ENCODE measurements around the gene SCUBE3. TPM values are rescaled to one million over a fixed set of nuclear protein-coding genes. Genes with fewer than 3 reads are reported as not detected.

The SCUBE3 gene
- total and polyA plus RNA-seq, 4 experiments from 2014 or later = 0.03 to 0.08 TPM; not detected in 2

GRCh38 chr6:35237476-35237875 is 23.7 kb downstream of the SCUBE3 start:
- ChIA-PET CTCF (ENCODE audit: partially characterized antibody) (no interaction called here), POLR2A (ENCODE audit: partially characterized antibody) (no interaction called here)
- Histone ChIP-seq H3K27me3 (ENCODE audit: insufficient read depth, low read length) (no peaks in the 10 kb centered on the region), H3K27ac (ENCODE audit: low read depth, low read length) (no peak overlapping the region), H3K4me1 (ENCODE audit: insufficient read depth, low read length) (no peaks in the 10 kb centered on the region), H3K36me3 (ENCODE audit: insufficient read depth, low read length) (no peaks in the 10 kb centered on the region), H3K4me3 (ENCODE audit: low read length in 2 of 2) (no peak overlapping the region), H3K9me3 (ENCODE audit: control insufficient read depth in 1 of 2, low read length in 2 of 2) (no peaks in the 10 kb centered on the region)
- Mint-ChIP-seq H3K27me3 (no peaks in the 10 kb centered on the region), H3K9me3 (no peaks in the 10 kb centered on the region), H3K27ac (no peak overlapping the region), H3K36me3 (peaks cover 1 to 4% of the 10 kb centered on the region in 2 donors), H3K4me1 (peaks cover 3 to 4% (median 3%) of the 10 kb centered on the region in 4 donors), H3K4me3 (no peak overlapping the region)
- intact Hi-C loops (cut with micrococcal nuclease) = no loop called here
- DNase-seq = no peak

- no peaks in the 10 kb centered on the region for H3K36me3 ChIP-seq (ENCODE audit: insufficient read depth, low read length)
- peaks cover 3 to 4% (median 3%) of the 10 kb centered on the region in 4 donors for H3K4me1 Mint-ChIP-seq
- H3K4me3 Mint-ChIP-seq = no peak overlapping the region
- H3K4me1 ChIP-seq (ENCODE audit: insufficient read depth, low read length) = no peaks in the 10 kb centered on the region
- H3K4me3 ChIP-seq (ENCODE audit: low read length in 2 of 2) = no peak overlapping the region
- H3K27me3 ChIP-seq (ENCODE audit: insufficient read depth, low read length) = no peaks in the 10 kb centered on the region
- no peaks in the 10 kb centered on the region for H3K9me3 ChIP-seq (ENCODE audit: control insufficient read depth in 1 of 2, low read length in 2 of 2)
- no peak overlapping the region for H3K27ac Mint-ChIP-seq
- no peak for DNase-seq
- intact Hi-C loops (cut with micrococcal nuclease) = no loop called here
- H3K27me3 Mint-ChIP-seq = no peaks in the 10 kb centered on the region
- CTCF ChIA-PET (ENCODE audit: partially characterized antibody) = interaction anchor here (2.1 to 2.2 kb wide), 2 partner anchors 29 to 32 kb away, joined by 6 to 7 read pairs; no protein-coding TSS in a partner anchor
- H3K9me3 Mint-ChIP-seq = no peaks in the 10 kb centered on the region
- POLR2A ChIA-PET (ENCODE audit: partially characterized antibody) = no interaction called here
- H3K27ac ChIP-seq (ENCODE audit: low read depth, low read length) = no peak overlapping the region
- H3K36me3 Mint-ChIP-seq = peaks cover 1% of the 10 kb centered on the region in 2 donors
Observed at GRCh38 chr6:35238843-35239289, 25.1 kb downstream of the SCUBE3 start.

- no peak for DNase-seq
- intact Hi-C loops (cut with micrococcal nuclease) = no loop called here
- Histone ChIP-seq H3K27me3 (ENCODE audit: insufficient read depth, low read length) (no peaks in the 10 kb centered on the region), H3K4me1 (ENCODE audit: insufficient read depth, low read length) (no peaks in the 10 kb centered on the region), H3K9me3 (ENCODE audit: control insufficient read depth in 1 of 2, low read length in 2 of 2) (no peaks in the 10 kb centered on the region), H3K36me3 (ENCODE audit: insufficient read depth, low read length) (no peaks in the 10 kb centered on the region), H3K27ac (ENCODE audit: low read depth, low read length) (no peak overlapping the region), H3K4me3 (ENCODE audit: low read length in 2 of 2) (no peak overlapping the region)
- peaks cover 3 to 4% (median 3%) of the 10 kb centered on the region in 4 donors for H3K4me1 Mint-ChIP-seq
- CTCF ChIA-PET (ENCODE audit: partially characterized antibody) = interaction anchor here (0.6 to 3.2 kb wide), 11 partner anchors 9 to 1076 kb away, joined by 3 to 29 read pairs (median 7); partner anchors contain the start of gene ZNF76
- H3K4me3 Mint-ChIP-seq = no peak overlapping the region
- POLR2A ChIA-PET (ENCODE audit: partially characterized antibody) = no interaction called here
- H3K27me3 Mint-ChIP-seq = no peaks in the 10 kb centered on the region
- peaks cover 1 to 6% of the 10 kb centered on the region in 2 donors for H3K36me3 Mint-ChIP-seq
- H3K27ac Mint-ChIP-seq = peak overlapping the region in 1 of 7 donors; percentile 35
- H3K9me3 Mint-ChIP-seq = no peaks in the 10 kb centered on the region
Observed at GRCh38 chr6:35239581-35239980, 25.8 kb downstream of the SCUBE3 start.

- Histone ChIP-seq H3K36me3 (ENCODE audit: insufficient read depth, low read length) (no peaks in the 10 kb centered on the region), H3K4me1 (ENCODE audit: insufficient read depth, low read length) (no peaks in the 10 kb centered on the region), H3K9me3 (ENCODE audit: control insufficient read depth in 1 of 2, low read length in 2 of 2) (no peaks in the 10 kb centered on the region), H3K4me3 (ENCODE audit: low read length in 2 of 2) (no peak overlapping the region), H3K27ac (ENCODE audit: low read depth, low read length) (no peak overlapping the region), H3K27me3 (ENCODE audit: insufficient read depth, low read length) (no peaks in the 10 kb centered on the region)
- peak overlapping the region in 1 of 7 donors; percentile 60 for H3K27ac Mint-ChIP-seq
- peak; percentile 53 to 66 (median 62) for DNase-seq
- H3K9me3 Mint-ChIP-seq = no peaks in the 10 kb centered on the region
- ChIA-PET CTCF (ENCODE audit: partially characterized antibody) (interaction anchor here (0.6 to 3.2 kb wide), 30 partner anchors 8 to 1372 kb away, joined by 3 to 29 read pairs (median 4); partner anchors contain the start of gene ZNF76), POLR2A (ENCODE audit: partially characterized antibody) (interaction anchor here (1.4 kb wide), 1 partner anchor 18 kb away, joined by 5 read pairs; the partner anchor contains the start of gene ZNF76)
- peaks cover 5 to 19% of the 10 kb centered on the region in 2 donors for H3K36me3 Mint-ChIP-seq
- H3K4me1 Mint-ChIP-seq = peaks cover 3 to 6% (median 5%) of the 10 kb centered on the region in 4 donors
- H3K4me3 Mint-ChIP-seq = no peak overlapping the region
- H3K27me3 Mint-ChIP-seq = no peaks in the 10 kb centered on the region
- intact Hi-C loops (cut with micrococcal nuclease) = loop anchor here (1.0 kb wide), 3 partner anchors 95 to 781 kb away; no protein-coding TSS in a partner anchor
Observed at GRCh38 chr6:35240838-35241801, 27.4 kb downstream of the SCUBE3 start.

GRCh38 chr6:35242486-35242885 is 28.7 kb downstream of the SCUBE3 start:
- Mint-ChIP-seq H3K27me3 (no peaks in the 10 kb centered on the region), H3K9me3 (no peaks in the 10 kb centered on the region), H3K4me3 (no peak overlapping the region), H3K36me3 (peaks cover 7 to 19% of the 10 kb centered on the region in 2 donors), H3K4me1 (peaks cover 3 to 6% (median 5%) of the 10 kb centered on the region in 4 donors), H3K27ac (no peak overlapping the region)
- intact Hi-C loops (cut with micrococcal nuclease) = no loop called here
- Histone ChIP-seq H3K27ac (ENCODE audit: low read depth, low read length) (no peak overlapping the region), H3K9me3 (ENCODE audit: control insufficient read depth in 1 of 2, low read length in 2 of 2) (no peaks in the 10 kb centered on the region), H3K4me3 (ENCODE audit: low read length in 2 of 2) (no peak overlapping the region), H3K27me3 (ENCODE audit: insufficient read depth, low read length) (no peaks in the 10 kb centered on the region), H3K36me3 (ENCODE audit: insufficient read depth, low read length) (no peaks in the 10 kb centered on the region), H3K4me1 (ENCODE audit: insufficient read depth, low read length) (no peaks in the 10 kb centered on the region)
- DNase-seq = no peak
- ChIA-PET CTCF (ENCODE audit: partially characterized antibody) (interaction anchor here (1.9 to 3.2 kb wide), 4 partner anchors 16 to 37 kb away, joined by 4 to 29 read pairs (median 13); partner anchors contain the start of gene ZNF76), POLR2A (ENCODE audit: partially characterized antibody) (no interaction called here)

GRCh38 chr6:35242906-35243305 is 29.1 kb downstream of the SCUBE3 start:
- Mint-ChIP-seq H3K4me3 (no peak overlapping the region), H3K4me1 (peaks cover 4 to 10% (median 8%) of the 10 kb centered on the region in 4 donors), H3K36me3 (peaks cover 7 to 19% of the 10 kb centered on the region in 2 donors), H3K27me3 (no peaks in the 10 kb centered on the region), H3K9me3 (no peaks in the 10 kb centered on the region), H3K27ac (no peak overlapping the region)
- Histone ChIP-seq H3K4me3 (ENCODE audit: low read length in 2 of 2) (no peak overlapping the region), H3K27me3 (ENCODE audit: insufficient read depth, low read length) (no peaks in the 10 kb centered on the region), H3K36me3 (ENCODE audit: insufficient read depth, low read length) (no peaks in the 10 kb centered on the region), H3K27ac (ENCODE audit: low read depth, low read length) (no peak overlapping the region), H3K9me3 (ENCODE audit: control insufficient read depth in 1 of 2, low read length in 2 of 2) (no peaks in the 10 kb centered on the region), H3K4me1 (ENCODE audit: insufficient read depth, low read length) (no peaks in the 10 kb centered on the region)
- ChIA-PET CTCF (ENCODE audit: partially characterized antibody) (interaction anchor here (1.9 to 3.2 kb wide), 2 partner anchors 15 to 31 kb away, joined by 4 to 29 read pairs; partner anchors contain the start of gene ZNF76), POLR2A (ENCODE audit: partially characterized antibody) (no interaction called here)
- no peak for DNase-seq
- intact Hi-C loops (cut with micrococcal nuclease) = no loop called here

GRCh38 chr6:35243386-35243958 is 29.7 kb downstream of the SCUBE3 start:
- Mint-ChIP-seq H3K27me3 (no peaks in the 10 kb centered on the region), H3K36me3 (peaks cover 7 to 19% of the 10 kb centered on the region in 2 donors), H3K27ac (no peak overlapping the region), H3K9me3 (no peaks in the 10 kb centered on the region), H3K4me1 (peaks cover 4 to 12% (median 10%) of the 10 kb centered on the region in 4 donors), H3K4me3 (no peak overlapping the region)
- no peak overlapping the region for H3K4me3 ChIP-seq (ENCODE audit: low read length in 2 of 2)
- H3K27ac ChIP-seq (ENCODE audit: low read depth, low read length) = no peak overlapping the region
- H3K9me3 ChIP-seq (ENCODE audit: control insufficient read depth in 1 of 2, low read length in 2 of 2) = no peaks in the 10 kb centered on the region
- H3K4me1 ChIP-seq (ENCODE audit: insufficient read depth, low read length) = no peaks in the 10 kb centered on the region
- no peaks in the 10 kb centered on the region for H3K36me3 ChIP-seq (ENCODE audit: insufficient read depth, low read length)
- H3K27me3 ChIP-seq (ENCODE audit: insufficient read depth, low read length) = no peaks in the 10 kb centered on the region
- DNase-seq = no peak
- ChIA-PET POLR2A (ENCODE audit: partially characterized antibody) (no interaction called here), CTCF (ENCODE audit: partially characterized antibody) (interaction anchor here (1.9 kb wide), 1 partner anchor 31 kb away, joined by 4 read pairs; no protein-coding TSS in a partner anchor)
- intact Hi-C loops (cut with micrococcal nuclease) = no loop called here
